SK-N-SH treated with all-trans-retinoic acid at 6 μM for 48 hours (cell line): ENCODE results near the gene CNTRL.

Experiments used
- GLIS3 ChIP-seq: fragments of 250-450 bp; sonication (Bioruptor Pico); IDR thresholded peaks from 2 replicates; pipeline ENCODE4 v1.5.0; 2020; ENCODE audit warnings: mild to moderate bottlenecking, moderate library complexity
- OSR1 ChIP-seq: fragments of 250-450 bp; sonication (Bioruptor Pico); IDR thresholded peaks from 2 replicates; pipeline ENCODE4 v1.8.0; 2022; ENCODE audit warnings: moderate library complexity, mild to moderate bottlenecking, inconsistent platforms
- RARB ChIP-seq: fragments of 250-450 bp; sonication (Bioruptor Pico); IDR thresholded peaks from 2 replicates; pipeline ENCODE4 v1.8.0; 2021; ENCODE audit warnings: mild to moderate bottlenecking, moderate library complexity
- TCF4 ChIP-seq: fragments of 250-450 bp; sonication (Bioruptor Pico); IDR thresholded peaks from 2 replicates; pipeline ENCODE4 v1.8.0; 2021; ENCODE audit warnings: mild to moderate bottlenecking, moderate library complexity, borderline replicate concordance
- ZC3H10 ChIP-seq: fragments of 250-450 bp; sonication (Bioruptor Pico); IDR thresholded peaks from 2 replicates; pipeline ENCODE4 v1.5.1; 2021; ENCODE audit warnings: mild to moderate bottlenecking, moderate library complexity
- ZFP3 ChIP-seq: fragments of 250-450 bp; sonication (Bioruptor Pico); IDR thresholded peaks from 2 replicates; pipeline ENCODE4 v1.5.0; 2020; ENCODE audit warnings: mild to moderate bottlenecking, moderate library complexity
- TF ChIP-seq, protein P1 (sequence below): fragments of 250-450 bp; sonication (Bioruptor Pico); IDR thresholded peaks from 2 replicates; pipeline ENCODE4 v1.8.0; 2020; ENCODE audit warnings: mild to moderate bottlenecking, moderate library complexity, borderline replicate concordance
- TF ChIP-seq, protein P2 (sequence below): fragments of 250-450 bp; sonication (Bioruptor Pico); IDR thresholded peaks from 2 replicates; pipeline ENCODE4 v1.5.1; 2021; ENCODE audit warnings: mild to moderate bottlenecking, moderate library complexity

DNA sequence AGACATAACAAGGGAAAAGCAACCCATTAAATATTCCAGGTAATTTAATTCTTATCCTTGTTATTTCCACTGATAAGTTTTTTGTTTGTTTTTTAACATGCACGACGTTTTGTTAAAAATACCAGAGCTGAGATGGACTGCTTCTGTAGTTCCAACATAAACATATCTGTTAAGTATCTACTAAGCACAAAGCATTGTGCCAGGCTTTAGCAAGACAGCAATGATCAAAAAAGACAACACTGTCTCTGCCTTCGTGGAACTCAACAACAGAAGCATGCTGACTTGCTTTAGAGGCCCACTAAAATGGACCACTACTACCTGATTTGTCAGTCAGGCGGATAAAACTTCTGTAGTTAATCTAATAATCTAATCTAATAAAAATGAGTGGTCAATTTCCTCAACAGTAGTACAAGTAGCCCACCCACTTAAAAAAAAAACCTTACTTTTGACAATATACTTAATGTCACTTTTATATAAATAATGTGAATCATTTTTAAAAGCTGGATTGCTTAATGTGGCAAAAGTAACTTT is 123.8 kb downstream of the CNTRL start:
- TF ChIP-seq TCF4 (CRISPR knock-in tag) (no peak), ZFP3 (CRISPR knock-in tag) (no peak), GLIS3 (CRISPR knock-in tag) (no peak), RARB (CRISPR knock-in tag) (no peak), OSR1 (CRISPR knock-in tag) (no peak), ZC3H10 (CRISPR knock-in tag) (no peak)
- TF ChIP-seq, protein P1, sequence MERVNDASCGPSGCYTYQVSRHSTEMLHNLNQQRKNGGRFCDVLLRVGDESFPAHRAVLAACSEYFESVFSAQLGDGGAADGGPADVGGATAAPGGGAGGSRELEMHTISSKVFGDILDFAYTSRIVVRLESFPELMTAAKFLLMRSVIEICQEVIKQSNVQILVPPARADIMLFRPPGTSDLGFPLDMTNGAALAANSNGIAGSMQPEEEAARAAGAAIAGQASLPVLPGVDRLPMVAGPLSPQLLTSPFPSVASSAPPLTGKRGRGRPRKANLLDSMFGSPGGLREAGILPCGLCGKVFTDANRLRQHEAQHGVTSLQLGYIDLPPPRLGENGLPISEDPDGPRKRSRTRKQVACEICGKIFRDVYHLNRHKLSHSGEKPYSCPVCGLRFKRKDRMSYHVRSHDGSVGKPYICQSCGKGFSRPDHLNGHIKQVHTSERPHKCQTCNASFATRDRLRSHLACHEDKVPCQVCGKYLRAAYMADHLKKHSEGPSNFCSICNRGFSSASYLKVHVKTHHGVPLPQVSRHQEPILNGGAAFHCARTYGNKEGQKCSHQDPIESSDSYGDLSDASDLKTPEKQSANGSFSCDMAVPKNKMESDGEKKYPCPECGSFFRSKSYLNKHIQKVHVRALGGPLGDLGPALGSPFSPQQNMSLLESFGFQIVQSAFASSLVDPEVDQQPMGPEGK (CRISPR knock-in tag): no peak
- TF ChIP-seq, protein P2, sequence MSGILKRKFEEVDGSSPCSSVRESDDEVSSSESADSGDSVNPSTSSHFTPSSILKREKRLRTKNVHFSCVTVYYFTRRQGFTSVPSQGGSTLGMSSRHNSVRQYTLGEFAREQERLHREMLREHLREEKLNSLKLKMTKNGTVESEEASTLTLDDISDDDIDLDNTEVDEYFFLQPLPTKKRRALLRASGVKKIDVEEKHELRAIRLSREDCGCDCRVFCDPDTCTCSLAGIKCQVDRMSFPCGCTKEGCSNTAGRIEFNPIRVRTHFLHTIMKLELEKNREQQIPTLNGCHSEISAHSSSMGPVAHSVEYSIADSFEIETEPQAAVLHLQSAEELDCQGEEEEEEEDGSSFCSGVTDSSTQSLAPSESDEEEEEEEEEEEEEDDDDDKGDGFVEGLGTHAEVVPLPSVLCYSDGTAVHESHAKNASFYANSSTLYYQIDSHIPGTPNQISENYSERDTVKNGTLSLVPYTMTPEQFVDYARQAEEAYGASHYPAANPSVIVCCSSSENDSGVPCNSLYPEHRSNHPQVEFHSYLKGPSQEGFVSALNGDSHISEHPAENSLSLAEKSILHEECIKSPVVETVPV: no peak
